Amygdala (tissue), 56 donors: ENCODE data around the gene PGAM2.

ENCODE experiments used
- DNase-seq, 56 donors: peaks; one replicate each; lab custom pipeline; 2025; lab: John Stamatoyannopoulos, UW

The PGAM2 gene

DNA sequence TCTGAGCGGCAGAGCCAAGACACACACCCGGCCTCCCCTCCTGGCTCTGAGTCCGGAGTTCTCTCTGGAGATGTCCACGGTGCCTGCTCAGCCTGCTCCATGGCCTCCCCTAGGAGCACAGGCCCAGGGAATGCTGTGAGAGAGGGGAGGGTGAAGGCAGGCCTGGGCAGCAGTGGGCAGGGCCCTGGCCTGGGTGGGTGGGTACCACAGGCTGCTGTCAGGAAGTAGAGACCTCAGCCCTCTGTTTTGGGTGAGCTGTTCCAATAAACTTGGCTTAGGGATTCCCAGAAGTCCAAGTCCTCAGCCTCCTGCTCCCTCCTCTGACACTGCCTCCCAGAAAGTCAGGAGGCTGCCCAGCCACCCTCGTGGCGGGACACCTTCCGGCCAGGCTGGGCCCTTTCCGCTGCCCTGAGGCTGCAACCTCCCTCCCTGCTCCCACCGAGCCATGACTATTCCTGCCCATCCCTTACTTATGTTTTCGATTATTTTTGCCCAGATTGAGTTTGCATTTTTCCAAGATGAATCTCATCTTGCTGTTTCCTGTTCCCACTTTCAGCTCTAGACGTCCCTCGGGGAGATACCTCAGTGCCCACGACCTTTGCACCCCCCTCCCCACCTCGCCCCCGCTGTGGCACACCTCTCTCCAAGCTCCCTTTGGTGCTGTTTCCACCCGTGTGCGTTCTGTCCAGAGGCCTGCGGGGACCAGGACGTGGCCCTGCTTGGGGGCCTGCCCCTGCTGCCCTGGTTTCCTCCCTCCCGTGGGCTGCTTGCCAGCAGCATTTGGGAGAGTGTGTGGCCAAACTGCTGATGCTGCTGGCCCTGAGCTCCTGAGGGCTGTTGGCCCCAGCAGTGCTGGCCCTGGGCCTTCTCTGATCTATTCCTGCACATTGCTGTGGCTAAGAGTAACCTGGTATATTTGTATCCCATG, 22.8 kb upstream of the PGAM2 start:
- DNase-seq, result peak in 22 of 56 donors; percentile 10 to 69 (median 38)

DNA sequence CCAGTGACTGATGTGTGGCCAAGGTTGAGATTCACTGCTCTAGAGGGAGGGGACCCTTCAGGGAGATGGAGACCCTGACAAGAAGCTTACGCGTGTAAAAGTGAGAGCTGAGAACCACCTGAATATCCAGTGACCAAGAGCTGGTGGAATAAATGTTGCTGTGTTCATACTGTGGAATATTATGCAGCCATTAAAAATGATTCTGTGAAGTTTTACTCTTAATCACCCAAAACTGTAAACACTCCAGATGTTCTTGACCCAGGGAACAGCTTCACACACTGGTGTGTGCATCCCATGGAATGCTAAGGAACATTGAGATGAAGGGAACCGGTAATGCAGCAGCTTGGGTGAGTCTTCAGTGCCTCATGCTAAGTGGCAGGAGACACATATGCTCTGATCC, 21.3 kb upstream of the PGAM2 start:
- no peak for DNase-seq

DNA sequence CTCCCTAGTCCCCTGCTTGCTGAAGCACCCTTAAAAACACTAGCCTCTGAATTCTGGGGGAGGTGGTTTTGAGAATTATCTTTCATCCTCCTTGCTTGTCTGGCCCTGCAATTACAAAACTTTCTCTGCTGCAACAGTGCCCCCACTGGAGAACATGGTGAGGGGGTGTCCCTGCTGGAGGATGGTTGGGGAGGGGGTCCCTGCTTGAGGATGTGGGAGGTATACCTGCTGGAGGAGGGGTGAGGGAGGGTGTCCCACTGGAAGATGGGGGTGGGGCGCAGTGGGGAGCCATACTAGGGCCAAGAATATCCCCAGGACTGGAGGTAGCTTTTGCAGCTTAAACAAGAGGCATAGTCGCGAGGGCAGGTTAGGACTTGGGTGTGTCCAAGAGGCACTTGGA, 20.2 kb upstream of the PGAM2 start:
- DNase-seq, result no peak

DNA sequence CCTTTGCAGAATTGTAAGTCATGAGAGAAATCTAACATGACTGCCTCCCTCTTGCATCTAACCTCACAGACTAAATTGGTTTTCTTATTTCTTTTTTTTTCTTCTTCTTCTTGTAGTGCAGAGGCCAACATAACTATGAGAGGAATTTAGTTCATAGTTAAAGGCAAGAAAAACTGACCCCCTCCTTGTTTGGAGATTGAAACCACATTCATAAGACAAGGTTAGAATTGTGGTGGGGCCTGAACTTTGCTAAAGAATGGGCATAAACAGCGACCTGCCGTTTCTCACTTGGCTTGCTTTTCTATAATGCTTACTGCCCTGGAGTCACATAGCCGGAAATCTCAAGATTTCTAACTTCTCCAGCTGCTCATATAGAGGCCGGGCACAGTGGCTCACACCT, 19.3 kb upstream of the PGAM2 start:
- no peak for DNase-seq

DNA sequence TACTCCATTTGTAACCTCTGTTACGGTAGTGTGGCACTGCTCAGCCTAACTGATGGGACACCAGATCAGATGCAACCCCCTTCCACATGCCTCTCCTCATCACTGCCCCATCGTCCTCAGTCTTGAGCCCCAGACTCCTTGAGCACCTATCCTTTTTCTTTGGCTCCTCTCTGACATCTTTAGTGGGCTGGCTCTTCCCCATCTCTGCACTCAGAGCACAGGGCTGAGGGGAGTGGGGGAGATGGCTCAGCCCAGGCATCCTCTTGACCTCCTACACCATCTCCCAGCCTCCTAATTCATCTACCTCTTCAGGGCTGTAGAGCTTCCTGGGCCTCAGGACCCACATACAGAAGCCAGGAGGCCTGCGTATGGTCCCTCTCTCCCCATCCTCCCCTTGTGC, 18.4 kb upstream of the PGAM2 start:
- no peak for DNase-seq

DNA sequence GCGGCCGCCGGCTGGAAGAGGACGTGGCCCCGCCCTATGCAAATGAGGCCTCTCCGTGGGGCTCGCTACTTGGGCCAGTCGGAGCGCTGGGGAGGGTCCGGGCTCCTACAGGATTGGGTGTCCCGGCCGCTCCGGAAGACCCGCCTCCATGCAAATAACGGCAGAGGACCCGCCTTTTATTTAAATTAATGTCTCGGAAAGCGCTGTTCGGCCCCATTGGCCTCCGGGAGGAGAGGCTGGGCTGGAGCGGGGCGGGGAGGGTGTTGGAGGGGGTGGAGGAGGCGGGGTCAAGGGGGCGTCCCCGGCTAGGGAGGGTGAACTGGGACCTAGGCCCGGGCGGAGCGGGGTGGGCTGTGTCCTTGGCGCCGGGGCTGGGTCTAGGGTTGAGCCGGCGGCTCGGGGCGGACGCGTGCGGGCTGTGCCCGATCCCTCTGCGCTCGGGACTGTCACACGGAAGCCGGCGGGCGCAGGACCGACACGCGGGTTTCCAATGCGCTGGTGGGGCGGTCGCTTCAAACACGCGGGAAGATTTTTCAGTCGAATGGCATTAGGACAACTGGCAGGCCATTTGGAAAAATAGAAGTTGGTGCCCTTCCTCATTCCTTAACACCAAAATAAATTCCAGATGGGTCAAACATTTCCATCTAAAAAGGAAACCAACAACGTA, 17.3 kb upstream of the PGAM2 start:
- DNase-seq, result peak; percentile 69 to 100 (median 98)

DNA sequence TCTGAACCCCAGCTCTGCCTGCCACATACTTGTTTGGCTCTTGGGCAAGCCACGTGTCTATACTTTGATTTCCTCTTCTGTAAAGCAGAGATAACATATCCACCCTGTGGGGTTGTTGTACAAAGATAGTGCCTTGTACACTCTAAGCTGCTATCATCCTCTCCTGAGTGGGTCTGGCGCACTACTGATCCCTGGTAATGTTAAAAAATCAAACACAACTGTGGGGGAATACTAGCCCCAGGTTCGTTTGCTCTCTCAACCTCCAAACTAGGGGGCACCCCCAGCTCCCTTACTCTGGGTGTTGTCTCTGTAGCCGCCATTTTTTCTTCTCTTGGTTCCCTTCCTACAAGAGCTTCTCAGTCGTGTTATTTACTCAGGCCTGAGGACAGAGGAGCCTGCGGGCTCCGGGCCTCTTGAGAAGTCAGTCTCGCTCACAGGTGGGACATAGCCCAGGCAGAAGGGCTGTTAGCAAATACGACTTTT, 15.9 kb upstream of the PGAM2 start:
- no peak for DNase-seq

DNA sequence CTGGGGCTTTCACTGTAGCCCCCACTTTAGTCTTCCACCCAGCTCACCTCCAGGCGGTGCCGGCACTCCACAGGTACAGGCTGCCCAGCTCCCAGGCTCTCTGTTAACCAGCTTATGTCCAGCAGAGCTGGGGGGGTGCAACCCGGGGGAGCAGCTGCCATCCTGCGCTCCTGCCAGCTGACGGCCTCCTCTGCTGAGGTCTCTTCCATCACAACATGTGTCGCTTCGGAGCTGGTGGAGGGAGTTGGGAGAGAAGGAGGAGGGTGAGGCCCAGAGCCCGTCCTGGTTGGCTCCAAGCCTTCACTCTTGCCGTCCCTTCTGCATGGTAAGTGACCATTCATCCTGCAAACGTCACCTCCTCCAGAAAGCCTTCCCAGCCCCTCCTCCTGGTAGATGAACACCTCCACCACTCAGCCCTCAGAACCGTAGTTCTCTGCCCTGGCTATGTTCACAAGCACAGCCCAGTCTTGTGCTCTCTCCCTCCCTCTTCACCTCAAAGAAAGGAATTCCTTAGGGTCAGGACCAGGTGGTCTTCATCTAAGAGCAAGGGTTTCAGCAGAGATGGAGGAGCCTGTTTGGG, 15.4 kb upstream of the PGAM2 start:
- DNase-seq, result no peak

DNA sequence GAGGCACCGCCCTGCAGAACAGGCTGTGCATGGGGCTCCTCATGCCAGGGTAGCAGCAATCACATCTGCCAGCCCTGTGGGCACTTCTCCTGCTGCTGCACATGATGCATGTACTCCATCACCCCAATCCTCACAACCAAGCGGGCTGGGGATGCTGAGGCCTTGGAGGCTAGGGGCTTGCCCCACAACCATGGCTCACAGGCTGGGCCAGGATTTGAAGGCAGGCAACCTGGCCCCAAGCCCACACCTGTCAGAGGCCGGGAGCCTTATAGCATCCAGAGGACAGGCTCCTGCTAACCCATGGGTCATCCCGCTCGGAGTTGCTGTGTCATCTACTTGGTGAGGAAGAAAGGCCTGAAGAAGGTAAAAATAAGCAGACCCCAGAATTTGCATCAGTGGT, 14.8 kb upstream of the PGAM2 start:
- DNase-seq, result no peak

DNA sequence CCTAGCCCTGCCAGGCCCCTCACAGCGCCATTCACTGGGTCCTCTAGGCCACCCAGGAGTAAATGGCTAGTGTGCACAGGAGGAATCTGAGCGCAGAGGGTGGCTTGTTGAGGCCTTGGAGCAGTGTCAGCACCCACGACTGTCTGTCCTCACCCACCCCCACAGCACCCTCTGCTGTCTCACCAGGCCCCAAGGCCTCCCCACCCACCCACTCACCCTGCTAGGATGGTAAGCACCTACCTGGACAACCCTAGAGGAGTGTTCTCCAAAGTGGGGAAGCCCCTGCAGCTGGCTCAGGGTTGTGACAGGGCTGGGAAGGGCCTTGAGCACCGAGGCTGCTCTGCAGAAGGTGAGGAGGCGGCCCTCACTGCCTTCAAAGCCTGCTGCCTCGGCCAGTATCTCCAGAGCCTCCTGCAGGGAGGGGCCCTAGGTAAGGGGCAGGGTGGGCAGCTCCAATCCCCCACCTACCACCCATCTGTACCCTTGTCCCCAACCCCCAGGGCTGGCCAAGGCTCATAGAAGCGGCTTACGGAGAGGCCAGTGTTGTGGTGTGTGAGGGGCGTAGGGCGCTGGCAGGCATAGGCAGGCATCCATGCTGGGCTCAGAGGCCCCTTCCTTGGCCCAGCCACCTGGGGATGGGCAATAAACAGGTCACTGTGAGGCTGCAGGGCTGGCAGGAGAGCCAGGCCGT, 14.1 kb upstream of the PGAM2 start:
- DNase-seq, result no peak

DNA sequence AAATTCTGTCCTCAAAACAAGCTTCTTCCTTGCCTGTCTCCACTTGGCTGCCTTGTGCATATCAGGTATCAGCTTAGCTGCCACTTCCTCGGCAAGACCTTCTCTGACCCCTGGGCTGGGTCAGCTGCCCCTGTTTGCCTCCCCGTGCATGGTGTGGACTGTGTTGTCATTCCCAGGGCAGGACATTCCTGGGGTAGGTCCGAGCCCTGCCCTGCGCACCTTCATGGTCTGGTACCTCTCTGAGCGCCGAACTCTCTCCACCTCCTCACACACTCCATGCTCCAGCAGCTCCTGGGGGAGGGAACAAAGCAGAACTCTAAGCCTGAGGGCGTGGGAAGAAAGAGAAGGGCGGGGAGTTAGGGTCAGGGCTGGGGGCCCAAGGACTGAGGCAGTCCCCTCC, 13.2 kb upstream of the PGAM2 start:
- no peak for DNase-seq

DNA sequence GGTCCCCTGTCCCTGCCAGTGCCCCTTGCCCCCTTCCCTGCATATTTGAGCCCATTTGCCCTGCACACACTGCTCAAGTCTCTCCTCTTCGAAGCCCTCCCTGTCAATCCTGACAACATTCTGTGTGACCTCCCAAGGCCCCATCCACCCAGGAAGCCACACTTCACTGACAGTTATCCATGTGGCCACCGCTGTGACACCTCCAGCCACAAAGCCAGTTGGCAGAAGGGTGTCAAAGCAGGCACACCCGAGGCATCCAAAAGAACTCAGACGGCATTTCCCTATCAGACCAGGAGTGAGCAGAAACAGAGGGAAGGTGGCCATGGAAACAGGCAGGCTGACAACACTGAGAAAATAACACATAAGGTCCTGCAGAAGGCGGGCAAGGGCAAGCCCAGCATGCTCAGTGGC, 12.3 kb upstream of the PGAM2 start:
- no peak for DNase-seq

DNA sequence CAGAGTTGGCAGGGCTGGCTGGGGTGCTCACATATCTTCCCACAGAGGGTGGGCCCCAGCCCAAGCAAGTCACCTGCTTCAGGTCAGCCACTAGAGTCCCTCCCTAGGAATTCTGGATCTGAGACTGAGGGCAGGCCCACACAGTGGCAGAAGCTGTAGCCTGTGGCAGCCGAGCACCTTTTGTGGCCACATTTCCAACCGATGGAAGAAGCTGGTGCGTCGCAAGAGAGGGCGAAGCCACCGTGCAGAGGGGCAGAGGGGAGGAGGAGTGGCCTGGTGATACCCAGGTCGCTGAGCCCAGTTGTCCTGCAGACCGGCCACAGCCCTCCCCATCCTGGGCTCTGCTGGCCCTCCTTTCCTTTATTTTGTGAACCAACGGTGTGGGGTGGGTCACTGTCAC, 11.7 kb upstream of the PGAM2 start:
- DNase-seq, result no peak

DNA sequence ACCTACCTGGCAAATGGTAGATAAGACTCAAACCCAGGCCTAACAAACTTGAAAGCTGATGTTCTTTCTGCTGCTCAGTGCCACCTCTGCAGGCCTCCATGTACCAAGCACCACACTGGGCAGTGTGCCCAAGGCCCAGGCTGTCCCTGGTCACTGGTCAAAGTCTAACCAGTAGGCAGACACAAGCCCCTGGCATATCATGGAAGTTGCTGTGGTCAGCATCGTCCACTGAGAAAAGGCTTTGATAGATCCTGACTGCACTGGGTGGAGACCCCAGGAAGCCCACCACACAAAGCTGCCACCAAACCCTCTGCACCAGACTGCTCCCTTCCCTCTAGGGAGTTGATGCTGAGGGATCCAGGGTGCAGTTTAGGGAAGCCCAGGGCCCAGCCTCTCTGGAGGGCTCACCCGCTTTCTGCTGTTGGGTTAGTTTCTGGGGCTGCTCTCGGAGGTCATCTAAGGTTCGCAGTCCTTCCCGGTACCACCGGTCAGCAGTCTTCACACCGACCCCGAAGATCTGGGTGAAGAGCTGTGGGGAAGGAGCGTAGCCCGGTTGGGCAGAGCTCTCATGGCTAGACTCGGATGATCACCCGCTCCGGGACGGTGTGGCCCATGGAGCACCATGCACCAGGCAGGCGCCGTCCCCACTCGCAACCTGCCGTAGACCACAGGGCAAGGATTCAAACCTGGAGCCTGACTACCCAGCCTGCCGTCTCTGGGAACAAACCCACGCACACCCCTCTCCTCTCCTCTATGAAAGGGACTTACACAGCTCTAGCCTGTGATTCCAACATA, 10.9 kb upstream of the PGAM2 start:
- no peak for DNase-seq

DNA sequence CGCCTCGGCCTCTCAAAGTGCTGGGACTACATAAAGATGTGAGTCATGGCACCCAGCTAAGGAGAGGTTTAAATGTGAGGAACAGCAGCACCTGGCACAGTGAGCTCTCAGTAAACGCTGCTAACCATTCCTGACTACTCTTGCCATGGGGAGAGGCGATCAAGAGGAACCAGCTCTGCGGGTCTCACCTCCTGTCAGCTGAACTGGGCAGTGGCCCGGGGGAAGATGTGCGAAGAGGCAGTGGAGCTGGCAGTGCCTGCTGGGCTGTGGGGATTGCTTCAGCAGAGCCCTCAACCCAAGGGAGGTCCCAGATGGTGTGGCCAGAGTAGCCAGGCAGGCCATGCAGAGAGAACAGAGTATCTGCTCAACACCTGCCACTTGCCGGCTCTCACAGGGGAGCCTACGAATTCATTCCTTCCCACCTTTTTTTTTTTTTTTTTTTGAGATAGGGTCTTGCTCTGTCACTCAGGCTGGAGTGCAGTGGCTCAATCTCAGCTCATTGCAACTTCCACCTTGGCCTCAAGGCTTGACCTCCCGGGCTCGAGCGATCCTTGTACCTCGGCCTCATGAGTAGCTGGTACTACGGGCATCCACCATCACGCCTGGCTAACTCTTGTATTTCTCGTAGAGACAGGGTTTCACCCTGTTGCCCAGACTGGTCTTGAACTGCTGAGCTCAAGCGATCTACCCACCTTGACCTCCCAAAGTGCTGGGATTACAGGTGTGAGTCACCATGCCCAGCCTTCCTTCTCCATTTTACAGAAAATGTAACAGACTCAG, 10.1 kb upstream of the PGAM2 start:
- DNase-seq, result no peak

DNA sequence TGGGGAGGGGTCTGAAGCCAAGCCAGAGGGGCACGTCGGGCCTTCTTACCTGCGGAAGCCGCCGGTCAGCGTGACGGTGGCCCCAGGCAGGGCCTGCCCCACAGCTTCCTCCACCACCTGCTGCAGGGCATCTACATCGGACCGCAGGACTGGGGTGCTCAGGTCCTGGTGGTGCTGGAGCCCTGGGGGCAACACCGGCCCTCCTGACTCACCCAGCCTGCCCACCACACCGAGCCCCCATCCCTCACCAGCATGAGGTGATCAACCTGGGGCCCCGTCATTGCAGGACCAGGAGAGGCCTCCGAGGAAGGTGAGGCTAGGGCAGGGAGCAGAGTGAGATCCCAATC, 9.0 kb upstream of the PGAM2 start:
- no peak for DNase-seq

DNA sequence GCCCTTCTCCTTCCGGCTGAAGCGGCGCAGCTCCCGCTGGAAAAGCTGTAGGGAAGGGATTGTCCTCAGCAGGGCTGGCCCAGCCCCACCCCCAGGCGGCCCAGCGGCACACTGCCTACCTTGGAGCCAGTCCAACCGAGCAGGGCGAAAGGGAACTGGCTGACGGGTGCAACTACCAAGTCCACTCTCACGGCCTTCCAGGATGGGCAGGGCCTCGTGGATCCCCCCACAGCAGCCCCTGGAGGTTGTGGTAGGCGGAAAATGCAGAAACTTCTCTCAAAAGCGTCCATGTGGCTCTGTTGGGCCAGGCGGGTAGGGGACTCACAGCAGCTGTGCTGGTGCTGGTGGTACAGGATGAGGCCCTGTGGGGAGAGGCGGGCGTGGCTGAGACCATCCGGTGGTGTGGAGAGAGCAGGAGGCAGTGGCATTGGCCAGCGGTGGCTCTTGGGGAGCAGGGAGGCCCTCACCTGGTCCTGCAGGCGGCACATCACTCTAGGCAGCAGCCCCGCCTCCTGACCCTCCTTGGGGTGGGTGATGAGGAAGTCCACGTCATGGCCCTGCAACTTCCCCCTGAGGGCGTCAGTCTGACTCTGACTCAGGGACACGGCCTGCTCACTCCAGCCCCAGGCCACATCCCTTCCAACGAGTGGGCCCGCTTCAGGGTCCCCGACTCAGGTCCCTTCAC, 8.4 kb upstream of the PGAM2 start:
- peak in 48 of 56 donors; percentile 21 to 83 (median 64) for DNase-seq

DNA sequence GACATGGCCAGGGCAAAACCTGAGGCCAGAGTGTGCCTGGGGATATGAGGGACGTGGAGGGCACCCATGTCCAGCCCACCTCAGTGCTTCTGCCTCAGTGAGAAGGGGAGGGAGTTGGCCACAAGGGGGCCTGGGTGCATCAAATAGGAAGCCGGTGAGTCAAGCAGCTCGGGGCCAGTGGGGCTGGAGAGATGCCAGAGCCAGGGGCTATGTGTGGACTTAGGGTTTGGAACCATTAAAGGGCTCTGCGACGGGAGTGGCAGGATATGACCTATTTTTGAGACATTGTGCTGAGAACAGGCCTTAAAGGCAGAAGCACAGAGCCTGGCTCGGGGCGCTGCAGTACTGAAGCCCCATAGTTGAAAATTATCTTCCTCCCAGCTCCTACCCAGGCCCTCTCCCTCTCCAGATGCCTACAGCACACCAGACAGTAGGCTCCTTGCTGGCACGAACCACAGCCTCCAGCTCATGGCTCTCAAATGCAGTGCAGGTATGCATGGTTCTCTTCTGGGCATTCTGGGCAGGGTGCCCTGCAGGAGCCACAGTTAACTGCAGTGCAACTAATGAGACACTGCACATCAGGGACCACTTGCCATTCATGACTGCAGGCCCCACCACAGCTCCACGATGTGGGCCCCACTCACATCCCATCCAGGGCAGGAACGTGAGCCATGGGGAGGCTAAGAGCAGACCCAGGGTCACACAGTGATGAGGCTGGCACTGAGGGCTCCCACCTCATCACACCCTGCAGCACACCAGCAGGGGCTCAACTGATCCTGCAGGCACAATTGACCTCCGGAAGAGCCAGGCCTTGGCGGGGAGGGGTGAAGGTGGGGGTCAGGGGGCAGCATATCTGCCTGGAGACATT, 7.2 kb upstream of the PGAM2 start:
- peak in 32 of 56 donors; percentile 11 to 67 (median 34) for DNase-seq
